Prostate gland (tissue), 2 donors: ENCODE data around the gene CHCHD4.

Experiments used
- POLR2A ChIP-seq: fragments of 450-650 bp; IDR thresholded peaks from one replicate; pipeline ENCODE4 v1.6.1; 2016; ENCODE audit warnings: antibody characterized with exemption, mild to moderate bottlenecking
- POLR2AphosphoS5 ChIP-seq: sonication (generic); formaldehyde crosslinking; IDR thresholded peaks from one replicate; pipeline ENCODE4 v1.6.1; 2017; ENCODE audit warnings: antibody characterized with exemption
- TF ChIP-seq, protein P1 (sequence below), 4 experiments: fragments of 200-600 bp in 2 of 4; fragments of 450-650 bp in 2 of 4; sonication (generic) in 2 of 4; IDR thresholded peaks; 1 replicate in 3 of 4; 2 replicates in 1 of 4; pipeline ENCODE4 v1.5.1; 2016 to 2019; ENCODE audit warnings: antibody characterized with exemption in 4 of 4, mild to moderate bottlenecking in 2 of 4, moderate library complexity in 2 of 4

DNA sequence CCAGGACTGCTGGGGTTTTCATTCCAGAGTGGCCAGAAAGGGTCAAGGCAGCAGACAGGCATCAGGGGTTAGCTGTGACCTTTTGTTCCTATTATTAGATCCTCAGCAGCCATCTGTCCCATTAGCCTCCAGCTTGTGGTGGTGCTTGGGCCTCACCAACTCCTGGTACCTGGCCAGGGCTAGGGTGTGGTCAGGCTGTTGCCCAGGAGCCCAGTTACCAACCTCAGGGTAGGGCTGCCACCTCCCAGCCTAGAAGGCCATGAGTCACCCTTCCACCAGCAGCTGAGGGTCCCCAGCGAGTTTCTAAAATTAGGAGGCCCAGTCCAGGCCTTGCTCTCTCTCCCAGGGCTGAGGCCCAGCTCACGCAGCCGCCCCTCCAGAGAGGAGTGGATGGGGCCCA, 12.3 kb upstream of the CHCHD4 start:
- TF ChIP-seq, protein P1, sequence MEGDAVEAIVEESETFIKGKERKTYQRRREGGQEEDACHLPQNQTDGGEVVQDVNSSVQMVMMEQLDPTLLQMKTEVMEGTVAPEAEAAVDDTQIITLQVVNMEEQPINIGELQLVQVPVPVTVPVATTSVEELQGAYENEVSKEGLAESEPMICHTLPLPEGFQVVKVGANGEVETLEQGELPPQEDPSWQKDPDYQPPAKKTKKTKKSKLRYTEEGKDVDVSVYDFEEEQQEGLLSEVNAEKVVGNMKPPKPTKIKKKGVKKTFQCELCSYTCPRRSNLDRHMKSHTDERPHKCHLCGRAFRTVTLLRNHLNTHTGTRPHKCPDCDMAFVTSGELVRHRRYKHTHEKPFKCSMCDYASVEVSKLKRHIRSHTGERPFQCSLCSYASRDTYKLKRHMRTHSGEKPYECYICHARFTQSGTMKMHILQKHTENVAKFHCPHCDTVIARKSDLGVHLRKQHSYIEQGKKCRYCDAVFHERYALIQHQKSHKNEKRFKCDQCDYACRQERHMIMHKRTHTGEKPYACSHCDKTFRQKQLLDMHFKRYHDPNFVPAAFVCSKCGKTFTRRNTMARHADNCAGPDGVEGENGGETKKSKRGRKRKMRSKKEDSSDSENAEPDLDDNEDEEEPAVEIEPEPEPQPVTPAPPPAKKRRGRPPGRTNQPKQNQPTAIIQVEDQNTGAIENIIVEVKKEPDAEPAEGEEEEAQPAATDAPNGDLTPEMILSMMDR (IDR thresholded peaks at IDR 0.05) = no peak
- TF ChIP-seq POLR2AphosphoS5 = no peak
- TF ChIP-seq POLR2A = no peak
